SK-MEL-5 (cell line): ENCODE results near the gene DPYSL3. TPM values are rescaled to one million over a fixed set of nuclear protein-coding genes. Genes with fewer than 3 reads are reported as not detected.
A peak's percentile ranks its signal among the peaks of the same experiment; 100 is the strongest.
"Not testable (repeated sequence)": the region's sequence is repeated elsewhere in the genome, so short reads cannot be mapped to it uniquely, and the experiment has no call there.

ENCODE experiments used
- DNase-seq: peaks from one replicate; pipeline ENCODE4 v3.0.0-alpha.2; 2016; ENCODE audit warnings: low read depth, low spot score
- in situ Hi-C: cut with HindIII; loops from 2 replicates; pipeline ENCODE4 v1.10.0; 2016; ENCODE audit warnings: low sequenced_read_pairs, high pct_unique_total_duplicates, low pct_unique_long_range_greater_than_20kb
- polyA plus RNA-seq, 2 experiments: library from polyadenylated mRNA; depleted of rRNA; stranded (reverse); fragments of >200 nt; gene quantifications; 2 replicates each; pipeline ENCODE4 v1.2.3, GENCODE V29; 2015
- total RNA-seq: library from RNA; depleted of rRNA; stranded (reverse); fragments of >200 nt; shearing (Covaris generic); gene quantifications from 2 replicates; pipeline ENCODE4 v1.2.3, GENCODE V29; 2014; rRNA removed

The DPYSL3 gene
- total RNA-seq: 13.0 and 16.5 TPM in 2 replicates
- polyA plus RNA-seq (2015; cell fraction: cytosol; rRNA removed): 29.4 and 37.7 TPM in 2 replicates
- 21.6 and 31.0 TPM in 2 replicates for polyA plus RNA-seq (2015; cell fraction: nucleus; rRNA removed)

DNA sequence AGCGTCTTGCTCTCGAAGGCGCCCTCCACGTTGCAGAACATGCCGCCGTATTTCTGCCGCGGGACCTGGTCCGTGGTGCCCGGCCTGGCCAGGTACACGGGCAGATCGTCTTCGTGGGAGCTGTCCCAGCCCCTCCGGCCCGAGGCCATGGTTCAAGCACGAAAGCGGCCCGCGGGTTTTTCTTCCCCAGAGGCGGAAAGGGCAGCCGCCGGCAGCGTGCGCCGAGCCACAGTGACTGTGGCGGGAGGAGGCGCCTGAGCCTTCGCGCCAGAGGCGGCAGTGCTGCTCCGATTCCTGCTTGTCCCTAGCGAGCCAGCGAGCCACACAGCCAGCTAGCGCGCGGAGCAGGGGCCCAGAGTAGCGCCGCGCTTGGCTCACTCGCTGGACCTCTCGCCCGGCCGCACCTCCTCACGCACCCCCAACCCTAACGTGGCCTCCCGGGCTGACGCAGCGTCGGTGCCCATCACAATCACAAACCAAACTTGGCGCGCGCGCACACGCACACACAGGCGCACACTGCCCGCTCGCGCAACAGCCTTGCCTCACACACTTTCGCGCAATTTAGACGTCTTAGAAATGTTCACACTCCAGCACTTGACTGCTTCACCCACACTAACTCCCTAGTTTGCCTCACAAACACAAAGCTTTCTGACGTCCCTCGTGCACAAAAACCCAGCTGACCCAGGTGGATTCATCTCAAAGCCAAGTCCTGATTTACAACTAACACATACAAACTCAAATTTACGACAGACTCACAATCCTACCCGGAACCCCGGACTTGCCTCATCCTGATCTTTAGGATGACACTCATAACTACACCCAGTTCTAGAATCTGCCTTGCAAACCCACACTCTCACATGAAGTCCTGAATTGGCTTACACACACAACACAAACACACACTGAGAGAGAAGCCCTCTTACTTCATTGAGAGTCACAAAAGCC is at the start of gene DPYSL3:
DPYSL3 (minus strand) TSS at position 359 of the 942 bp plus-strand sequence; CDS start at position 149, 210 bp downstream.
- in situ Hi-C loops: no loop called here
- DNase-seq: peak; percentile 58

DNA sequence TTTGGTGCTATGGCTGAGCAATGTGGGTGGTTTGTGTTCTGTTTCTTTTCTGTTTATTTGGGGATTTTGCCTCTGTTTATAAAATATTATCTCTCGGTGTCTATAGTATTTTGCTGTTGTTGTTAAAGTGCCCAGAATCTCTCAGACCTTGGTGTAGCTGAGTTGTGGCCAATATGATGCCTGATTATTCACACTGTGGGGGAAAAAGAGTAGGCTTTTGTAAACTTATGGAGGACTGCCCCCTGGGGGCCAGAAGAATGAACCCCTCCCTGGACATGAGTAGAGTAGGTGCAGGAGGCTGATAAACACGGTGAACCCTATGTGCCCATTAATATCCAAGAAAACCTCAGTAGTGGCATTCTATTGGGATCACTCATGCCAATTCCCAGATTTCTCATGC is 49.0 kb upstream of the DPYSL3 start:
- in situ Hi-C loops: no loop called here

DNA sequence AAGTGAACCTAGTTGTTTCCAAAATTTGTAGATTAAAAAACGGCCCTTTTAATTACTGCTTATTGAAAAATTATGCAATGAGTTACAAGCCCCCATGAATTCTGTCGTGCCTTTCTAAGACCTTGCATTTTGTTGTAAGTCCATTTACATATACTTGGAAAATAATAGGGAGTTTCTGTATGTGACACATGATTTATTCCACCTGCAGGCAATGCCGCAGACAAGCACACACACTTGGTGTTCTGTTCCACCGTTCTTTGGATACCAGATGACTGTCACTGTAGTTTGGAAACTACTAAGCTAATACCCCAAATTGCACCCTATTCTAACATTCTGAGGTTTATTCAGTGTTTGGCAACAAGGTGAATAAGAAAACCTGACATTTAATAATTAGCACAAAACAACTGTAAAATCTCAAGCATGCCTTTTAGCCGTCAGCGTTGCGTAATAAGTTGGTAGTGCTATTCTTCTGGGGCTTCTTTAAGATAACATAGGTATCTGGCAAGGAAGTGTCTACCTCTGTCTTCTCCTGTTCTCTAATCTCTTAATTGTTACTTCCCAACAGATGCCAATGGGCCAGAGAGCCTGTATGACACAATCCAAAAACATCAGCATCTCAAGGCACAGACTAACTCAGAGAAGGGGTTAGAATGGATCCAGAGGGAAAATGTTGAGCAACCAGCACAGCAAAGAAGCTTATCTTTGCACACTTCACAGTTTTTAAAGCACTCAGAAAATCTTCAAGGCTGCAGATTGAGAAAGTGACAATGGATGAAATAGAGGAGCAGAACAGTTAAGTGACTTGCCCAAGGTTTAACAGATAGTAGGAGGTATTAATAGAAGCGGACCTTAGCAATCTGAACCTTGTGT is 48.2 kb upstream of the DPYSL3 start:
- DNase-seq: no peak
- in situ Hi-C loops: no loop called here

More for the DNA sequence above, 49.0 kb upstream of the DPYSL3 start:
- peak; percentile 80 for DNase-seq

DNA sequence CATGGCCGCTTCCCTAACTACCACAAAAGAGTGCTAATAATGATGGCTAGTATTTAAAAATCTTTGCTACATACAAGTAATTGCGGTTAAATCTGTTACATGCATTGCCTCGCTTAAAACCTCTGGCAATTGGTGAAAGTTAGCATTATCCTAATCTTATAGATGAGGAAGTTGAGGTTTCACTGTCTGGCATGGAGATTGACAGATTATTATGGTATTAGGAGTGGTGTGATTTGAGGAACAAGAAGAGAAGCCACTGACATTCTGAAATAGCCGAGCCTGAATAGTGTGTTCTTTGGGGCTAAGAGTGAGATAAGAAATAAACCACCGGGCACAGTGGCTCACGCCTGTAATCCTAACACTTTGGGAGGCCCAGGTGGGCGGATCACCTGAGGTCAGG is 45.3 kb upstream of the DPYSL3 start:
- in situ Hi-C loops: no loop called here
- DNase-seq: no peak

DNA sequence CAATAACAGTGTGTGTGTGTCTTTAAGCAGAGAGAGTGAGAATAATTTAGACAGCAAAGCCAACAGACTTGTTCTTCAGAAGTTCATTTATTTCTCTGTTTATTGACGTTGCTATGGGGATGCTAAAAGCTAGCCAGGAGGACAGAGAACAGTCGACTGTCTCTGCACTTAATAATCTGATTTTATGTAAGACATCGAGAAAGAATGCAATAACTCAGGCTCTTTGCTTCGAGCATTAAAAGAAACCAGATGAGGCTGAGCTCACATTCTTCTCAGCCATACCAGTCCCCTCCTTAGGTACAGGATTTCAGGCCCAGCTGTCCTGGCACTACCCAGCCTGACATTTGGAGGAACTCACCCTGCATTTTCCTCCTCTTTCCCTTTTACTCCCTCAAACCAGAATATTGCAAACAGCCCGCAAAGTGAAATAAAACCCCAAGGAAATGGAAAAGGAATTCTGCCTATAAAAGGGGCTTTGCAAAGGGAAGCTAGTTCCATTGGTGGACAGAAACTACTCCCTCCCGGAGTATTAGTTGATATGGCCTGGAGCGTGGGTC is 44.5 kb upstream of the DPYSL3 start:
- in situ Hi-C loops: no loop called here

DNA sequence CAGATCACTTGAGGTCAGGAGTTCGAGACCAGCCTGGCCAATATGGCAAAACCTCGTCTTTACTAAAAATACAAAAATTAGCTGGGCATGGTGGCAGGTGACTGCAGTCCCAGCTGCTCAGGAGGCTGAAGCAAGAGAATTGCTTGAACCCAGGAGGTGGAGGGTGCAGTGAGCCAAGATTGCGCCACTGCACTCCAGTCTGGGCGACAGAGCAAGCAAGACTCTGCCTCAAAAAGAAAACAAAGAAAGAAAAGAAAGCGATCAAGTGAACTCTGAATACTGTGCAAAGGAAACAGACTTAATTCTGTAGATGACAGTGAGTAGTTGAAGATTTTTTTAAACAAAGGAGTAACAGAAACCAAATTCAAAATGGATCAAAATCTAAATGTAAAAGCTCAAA is 43.9 kb upstream of the DPYSL3 start:
- in situ Hi-C loops, DNase-seq: not testable (repeated sequence)

More for the DNA sequence above, 44.5 kb upstream of the DPYSL3 start:
- peak; percentile 45 for DNase-seq

DNA sequence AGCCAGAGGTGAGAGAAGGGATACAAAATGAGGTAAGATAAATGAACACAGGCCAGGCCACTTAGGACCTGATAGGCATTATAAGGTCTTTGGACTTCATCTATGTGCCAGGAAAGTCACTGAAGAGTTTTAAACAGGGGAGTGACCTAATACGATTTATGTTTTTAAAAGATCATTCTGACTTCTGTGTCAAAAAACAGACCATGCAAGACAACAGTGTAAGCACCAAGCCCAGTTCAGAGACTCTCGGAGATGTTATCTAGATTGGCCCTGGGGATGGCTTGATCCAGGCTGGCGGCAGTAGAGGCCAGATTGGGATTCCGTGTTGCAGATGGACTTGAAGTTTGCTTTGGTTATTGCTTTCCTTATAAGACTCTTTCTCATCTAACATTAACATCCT is 43.0 kb upstream of the DPYSL3 start:
- in situ Hi-C loops: no loop called here
- DNase-seq: no peak

DNA sequence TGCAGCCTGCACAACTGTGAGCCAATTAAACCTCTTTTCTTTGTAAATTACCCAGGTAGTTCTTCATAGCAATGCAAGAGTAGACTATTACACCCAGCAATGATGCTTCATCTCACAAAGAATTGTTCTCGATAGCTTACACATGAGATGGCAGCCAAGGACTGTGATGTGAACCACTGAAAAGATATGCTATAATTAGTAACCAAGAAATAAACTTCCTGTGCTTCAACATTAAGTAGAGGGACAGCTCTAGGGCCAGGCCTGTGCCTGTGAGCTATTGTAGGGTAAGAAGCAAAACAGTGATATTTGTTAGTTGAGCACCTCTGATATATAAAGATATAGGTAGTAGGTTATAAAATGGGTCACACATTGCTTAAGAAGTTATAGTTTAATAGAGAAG is 41.8 kb upstream of the DPYSL3 start:
- DNase-seq: no peak
- in situ Hi-C loops: no loop called here

DNA sequence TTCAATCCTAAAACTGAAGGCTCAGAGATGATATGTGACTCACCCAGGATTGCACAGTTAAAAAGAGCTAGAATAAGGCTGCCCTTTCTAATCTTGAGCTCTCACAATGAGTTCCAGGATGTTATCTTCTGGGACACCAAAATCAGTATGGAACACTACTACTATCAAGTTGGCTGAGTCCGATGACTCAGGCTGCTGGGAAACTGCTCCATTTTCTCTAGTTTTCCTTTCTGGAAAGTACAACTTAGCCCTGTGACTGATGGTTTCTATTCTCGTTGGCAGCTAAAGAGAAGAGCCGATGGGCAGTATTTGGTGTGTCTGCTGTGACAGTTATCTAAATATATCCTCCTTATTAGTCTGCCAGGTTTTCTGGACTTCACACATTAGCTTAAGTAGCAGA is 37.9 kb upstream of the DPYSL3 start:
- in situ Hi-C loops: no loop called here
- DNase-seq: no peak

DNA sequence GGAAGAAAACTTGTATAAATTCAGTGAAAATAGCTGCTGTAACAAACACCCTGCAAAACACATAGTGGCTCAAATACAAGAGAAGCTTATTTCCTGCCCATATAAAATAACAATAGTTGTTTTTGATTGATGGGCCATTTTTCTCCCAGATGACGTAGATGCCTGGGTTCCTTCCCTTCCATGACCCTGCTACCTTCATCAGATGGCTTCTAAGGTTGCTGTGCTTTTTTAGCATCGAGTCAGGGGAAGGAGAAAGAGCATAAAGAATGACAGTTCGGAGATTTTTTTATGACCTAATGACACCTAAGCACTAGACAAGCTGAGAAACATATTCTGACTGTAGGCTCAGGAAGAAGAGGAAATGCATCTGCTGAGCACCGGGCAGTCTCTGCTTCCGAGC is 34.7 kb upstream of the DPYSL3 start:
- no peak for DNase-seq
- in situ Hi-C loops: no loop called here

DNA sequence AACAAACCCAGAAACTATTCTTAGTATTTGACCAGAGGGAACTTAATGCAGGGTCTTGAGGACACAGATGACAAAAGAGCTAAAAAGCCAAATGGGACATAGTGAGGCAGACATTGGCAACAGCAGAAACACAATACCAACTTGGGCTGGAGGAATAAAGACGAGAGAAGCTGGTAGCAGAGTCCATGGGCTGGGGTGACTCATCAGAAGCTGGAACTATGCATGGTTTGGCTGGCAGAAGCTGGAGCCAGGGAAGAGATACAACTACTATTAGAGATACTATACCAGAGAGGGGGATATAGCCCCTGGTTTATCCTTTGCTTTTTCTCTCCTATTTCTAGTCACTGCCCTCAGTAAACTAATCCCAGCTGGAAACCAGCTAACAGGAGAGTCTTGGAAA is 29.2 kb upstream of the DPYSL3 start:
- DNase-seq: no peak
- in situ Hi-C loops: no loop called here

DNA sequence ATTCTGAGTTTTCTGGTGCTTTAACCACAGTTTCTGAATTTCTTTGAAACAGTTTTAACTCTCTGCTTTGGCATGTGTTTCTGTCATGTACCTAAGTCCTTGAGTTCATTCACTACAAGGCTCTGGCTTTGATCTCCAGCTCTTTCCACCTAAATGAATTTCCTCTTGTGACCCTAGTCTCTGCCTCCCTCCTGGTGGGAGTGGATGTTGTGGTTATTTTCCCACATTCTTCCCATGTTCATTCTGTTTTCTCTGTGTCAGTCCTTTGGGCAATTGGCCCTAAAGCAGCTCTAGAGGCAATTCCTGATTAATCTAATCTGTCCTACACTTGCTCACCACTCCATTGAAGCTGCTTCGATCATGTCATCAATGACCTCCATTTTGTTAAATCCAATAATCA is 28.4 kb upstream of the DPYSL3 start:
- DNase-seq: no peak
- in situ Hi-C loops: no loop called here

DNA sequence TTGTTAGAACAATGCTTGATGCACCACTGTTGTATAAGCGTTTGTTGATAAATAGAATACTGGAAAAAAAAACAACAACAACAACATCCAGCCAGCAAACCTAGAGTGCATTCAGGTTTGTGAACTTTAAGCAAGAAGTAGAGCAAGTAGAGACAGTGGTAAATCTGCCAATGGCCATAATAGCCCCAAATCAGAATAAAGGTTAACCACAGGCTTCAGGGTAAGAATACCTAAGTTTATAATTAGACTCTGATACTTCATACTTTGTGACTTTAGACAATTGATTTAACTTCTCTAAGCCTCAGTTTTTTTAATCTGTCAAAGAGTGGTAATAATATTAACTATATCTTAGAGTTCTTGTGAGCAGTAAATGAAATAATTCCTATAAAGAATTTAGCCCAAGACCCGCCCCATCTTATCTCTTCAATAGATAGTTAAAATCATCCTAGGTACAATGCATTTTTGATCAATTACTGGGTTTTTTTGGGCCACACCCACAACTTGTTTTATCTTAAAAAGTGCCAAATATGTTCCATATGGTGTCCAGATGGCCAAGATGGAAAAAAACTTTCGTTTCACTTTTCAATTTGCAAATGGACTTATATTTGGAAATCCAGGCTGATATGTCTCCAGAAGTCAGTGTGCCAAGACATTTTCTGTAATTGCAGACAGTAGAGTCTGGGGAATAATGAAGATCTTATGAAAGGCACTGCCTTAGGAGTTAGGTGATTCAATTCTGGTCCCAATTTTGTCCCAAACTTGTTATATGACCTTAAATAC is 24.5 kb upstream of the DPYSL3 start:
- no peak for DNase-seq
- in situ Hi-C loops: no loop called here

DNA sequence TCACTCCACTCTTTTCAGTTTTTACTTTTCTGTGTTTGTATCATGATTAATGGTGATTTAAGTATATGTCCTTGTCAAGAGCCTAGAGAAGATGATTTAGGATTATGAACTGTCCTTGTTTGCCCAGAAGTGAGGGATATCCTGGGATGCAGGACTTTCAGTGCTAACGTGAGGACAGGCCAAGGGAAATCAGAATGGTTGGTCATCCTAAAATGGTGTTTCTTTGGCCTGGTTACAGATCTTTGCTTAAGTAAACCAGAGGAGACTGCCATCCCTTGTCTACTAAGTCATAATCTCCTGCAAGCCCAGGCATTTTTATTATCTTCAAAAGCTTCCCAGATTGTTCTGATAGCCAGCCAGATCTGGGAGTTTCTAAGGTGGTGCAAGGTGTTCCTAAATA is 22.3 kb upstream of the DPYSL3 start:
- in situ Hi-C loops: no loop called here

DNA sequence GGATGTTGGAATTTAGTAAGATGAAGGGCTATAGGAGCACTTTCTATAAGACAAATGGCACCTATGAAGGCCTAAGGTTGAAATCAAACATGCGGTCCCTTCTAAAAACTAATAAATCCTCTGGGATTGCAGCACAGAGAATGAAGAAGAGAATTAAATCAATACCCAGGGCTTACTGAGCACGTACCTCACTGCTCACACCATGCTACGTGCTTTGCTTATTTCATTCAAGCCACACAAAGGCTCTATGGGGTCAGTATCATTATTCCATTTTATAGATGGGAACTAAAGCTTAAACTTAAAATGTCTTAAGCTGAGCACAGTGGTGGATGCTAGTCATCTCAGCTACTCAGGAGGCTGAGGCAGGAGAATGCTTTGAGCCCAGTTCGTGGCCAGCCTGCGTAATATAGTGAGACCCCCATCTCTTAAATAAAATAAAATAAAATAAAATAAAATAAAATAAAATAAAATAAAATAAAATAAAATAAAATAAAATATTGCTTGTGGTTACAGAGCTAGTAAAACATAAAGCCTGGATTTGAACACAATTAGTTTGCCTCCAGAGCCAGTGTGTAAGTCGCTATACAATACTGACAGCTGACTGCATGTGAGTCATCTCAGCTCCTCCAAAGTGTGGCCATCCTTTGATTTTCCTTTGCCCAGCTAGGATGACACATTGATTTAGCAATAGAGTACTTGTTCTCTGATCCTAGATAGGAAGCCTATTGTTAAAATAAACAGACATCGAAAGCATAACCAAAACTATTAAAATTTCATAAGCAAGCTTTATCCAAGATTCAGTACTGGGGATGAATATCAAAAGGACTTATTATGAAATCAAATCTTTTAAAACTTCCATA is 20.9 kb upstream of the DPYSL3 start:
- in situ Hi-C loops: no loop called here

More for the DNA sequence above, 22.3 kb upstream of the DPYSL3 start:
- DNase-seq: no peak

DNA sequence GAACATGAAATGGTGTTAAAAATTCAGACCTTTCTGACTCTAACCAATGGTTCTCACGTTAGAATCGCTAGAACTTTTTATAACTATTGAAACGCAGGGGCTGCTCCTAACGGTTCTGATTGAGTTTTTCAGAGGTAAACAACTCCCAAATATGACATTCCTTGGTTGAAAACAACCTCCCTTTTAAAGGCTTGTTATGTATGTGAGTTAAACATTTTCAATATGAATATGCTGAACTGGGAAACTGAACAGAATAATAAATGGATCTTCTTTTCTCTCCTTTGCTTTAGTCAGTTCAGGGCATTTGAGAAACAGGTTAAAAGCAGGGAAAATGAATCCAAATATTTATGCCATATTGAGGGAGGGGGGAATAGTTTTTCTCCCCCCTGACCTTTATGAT is 13.2 kb upstream of the DPYSL3 start:
- in situ Hi-C loops: no loop called here

More for the DNA sequence above, 20.9 kb upstream of the DPYSL3 start:
- peak; percentile 94 for DNase-seq

More for the DNA sequence above, 13.2 kb upstream of the DPYSL3 start:
- no peak for DNase-seq
